ENCODE measurements around the gene SLC49A3. TPM values are rescaled to one million over a fixed set of nuclear protein-coding genes. Genes with fewer than 3 reads are reported as not detected.

Gene SLC49A3
- polyA plus RNA-seq, 1 donor (not counting 4 experiments of a cell fraction or from before 2014, with no cell fraction given), result 0.04 TPM

DNA sequence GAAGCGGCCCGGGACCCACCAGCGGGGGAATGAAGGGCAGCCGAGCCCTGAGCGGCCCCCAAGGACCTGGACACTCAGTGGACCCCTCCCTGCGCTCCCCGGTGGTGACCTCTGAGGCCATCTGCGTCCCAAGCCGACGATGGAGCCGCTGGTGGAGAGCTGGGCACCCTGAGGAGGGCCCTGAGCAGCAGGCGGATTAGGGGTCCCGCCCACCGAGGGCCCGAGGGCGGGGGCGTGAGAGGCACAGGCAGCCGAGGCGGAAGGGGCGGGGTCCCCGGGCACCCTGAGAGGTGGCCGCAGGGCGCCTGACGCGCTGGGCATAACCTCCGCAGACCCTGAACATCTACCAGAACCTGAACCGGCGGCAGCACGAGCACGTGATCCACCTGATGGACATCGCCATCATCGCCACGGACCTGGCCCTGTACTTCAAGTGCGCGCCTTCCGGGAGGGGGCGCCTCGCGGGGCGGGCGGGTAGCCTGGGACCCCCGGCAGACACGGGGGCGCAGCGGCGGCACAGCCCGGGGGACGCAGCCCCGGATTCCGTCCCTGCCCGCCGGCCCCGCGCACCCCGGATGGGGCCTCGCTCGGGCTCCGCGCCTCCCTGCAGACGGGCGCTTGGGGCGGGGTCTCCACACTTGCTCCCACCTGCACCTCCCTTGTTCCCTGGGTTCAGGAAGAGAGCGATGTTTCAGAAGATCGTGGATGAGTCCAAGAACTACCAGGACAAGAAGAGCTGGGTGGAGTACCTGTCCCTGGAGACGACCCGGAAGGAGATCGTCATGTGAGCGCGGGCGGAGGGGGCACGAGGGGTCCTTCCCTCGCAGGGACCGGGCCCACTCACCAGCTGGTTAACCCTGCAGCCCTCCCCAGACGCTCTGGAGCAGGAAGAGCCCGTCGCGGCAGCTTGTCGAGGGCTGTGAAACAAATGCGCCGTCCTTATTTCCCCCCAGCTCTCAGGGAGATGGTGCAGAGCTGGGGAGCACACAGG, 25.2 kb downstream of the SLC49A3 start:
- peaks cover 18% of the 10 kb centered on the region for H3K27me3 ChIP-seq (ENCODE audit: control insufficient read depth, extremely low read depth, insufficient read depth, low read length)
- H3K27ac ChIP-seq (ENCODE audit: control insufficient read depth, insufficient read depth, low read length), result no peak overlapping the region

DNA sequence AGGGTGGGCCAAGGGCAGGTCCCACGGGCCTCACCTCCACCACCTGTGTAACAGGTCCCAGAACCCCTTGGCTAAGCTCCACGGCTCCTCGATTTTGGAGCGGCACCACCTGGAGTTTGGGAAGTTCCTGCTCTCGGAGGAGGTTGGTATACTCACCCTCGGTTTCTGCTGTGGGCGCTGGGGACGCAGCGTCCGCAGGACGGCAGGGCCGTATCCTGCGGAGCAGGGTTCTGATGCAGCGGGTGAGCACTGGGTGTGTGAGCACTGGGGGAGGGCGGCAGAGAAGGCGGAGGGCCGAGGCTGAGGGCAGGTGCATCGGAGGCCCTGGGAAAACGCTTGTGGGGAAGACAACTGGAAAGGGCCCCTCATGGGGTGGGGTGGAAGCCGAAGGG, 25.9 kb downstream of the SLC49A3 start:
- dilution Hi-C loops (cut with MboI; ENCODE audit: extremely low pct_ligation_motif_present, low sequenced_read_pairs), result no loop called here
- Histone ChIP-seq H3K27me3 (ENCODE audit: control insufficient read depth, extremely low read depth, insufficient read depth, low read length) (peaks cover 18% of the 10 kb centered on the region), H3K79me2 (ENCODE audit: control insufficient read depth, insufficient read depth, low read length) (no peaks in the 10 kb centered on the region), H3K4me2 (ENCODE audit: control insufficient read depth, extremely low read depth, insufficient read depth, low read depth, low read length) (peak overlapping the region; percentile 22), H2AFZ (ENCODE audit: control insufficient read depth, low read length) (no peak overlapping the region), H3K9ac (ENCODE audit: control insufficient read depth, extremely low read depth, insufficient read depth, low read length) (no peak overlapping the region), H3K27ac (ENCODE audit: control insufficient read depth, insufficient read depth, low read length) (no peak overlapping the region), H4K20me1 (ENCODE audit: control insufficient read depth, extremely low read depth, insufficient read depth, low read length) (no peaks in the 10 kb centered on the region), H3K9me3 (ENCODE audit: control insufficient read depth, low read depth, low read length) (peaks cover 3% of the 10 kb centered on the region), H3K9me1 (ENCODE audit: control insufficient read depth, extremely low read depth, insufficient read depth, low read length) (no peaks in the 10 kb centered on the region), H3K36me3 (ENCODE audit: control insufficient read depth in 2 of 2, extremely low read depth in 1 of 2, insufficient read depth in 2 of 2, low read length in 2 of 2) (no peaks in the 10 kb centered on the region), H3K4me3 (ENCODE audit: control insufficient read depth in 2 of 3, extremely low read depth in 1 of 3, insufficient read depth in 2 of 3, low read depth in 1 of 3, low read length in 3 of 3) (no peak overlapping the region), H3K4me1 (ENCODE audit: control insufficient read depth, extremely low read depth, insufficient read depth, low read length) (no peaks in the 10 kb centered on the region)
- no peak for DNase-seq (ENCODE audit: low read depth, low spot score)
- FAIRE-seq, result no peak
- TF ChIP-seq EZH2 (IDR thresholded peaks at IDR 0.05; ENCODE audit: low read length) (no peak), CTCF (optimal IDR thresholded peaks at IDR 0.05 in 1 of 3, IDR thresholded peaks at IDR 0.05 in 1 of 3, conservative IDR thresholded peaks at IDR 0.05 in 1 of 3; ENCODE audit: extremely low read depth in 1 of 3, insufficient read depth in 2 of 3, low read length in 3 of 3) (no peak)

More for the DNA sequence above, 25.2 kb downstream of the SLC49A3 start:
- DNase-seq (ENCODE audit: low read depth, low spot score) (no peak), FAIRE-seq (no peak)
- H3K9ac ChIP-seq (ENCODE audit: control insufficient read depth, extremely low read depth, insufficient read depth, low read length), result no peak overlapping the region
- peak overlapping the region; percentile 22 for H3K4me2 ChIP-seq (ENCODE audit: control insufficient read depth, extremely low read depth, insufficient read depth, low read depth, low read length)
- TF ChIP-seq EZH2 (IDR thresholded peaks at IDR 0.05; ENCODE audit: low read length), result peak; percentile 57
- TF ChIP-seq CTCF (optimal IDR thresholded peaks at IDR 0.05 in 1 of 3, IDR thresholded peaks at IDR 0.05 in 1 of 3, conservative IDR thresholded peaks at IDR 0.05 in 1 of 3; ENCODE audit: extremely low read depth in 1 of 3, insufficient read depth in 2 of 3, low read length in 3 of 3), result no peak
- peaks cover 3% of the 10 kb centered on the region for H3K9me3 ChIP-seq (ENCODE audit: control insufficient read depth, low read depth, low read length)
- no peak overlapping the region for H3K4me3 ChIP-seq (ENCODE audit: control insufficient read depth in 2 of 3, extremely low read depth in 1 of 3, insufficient read depth in 2 of 3, low read depth in 1 of 3, low read length in 3 of 3)
- H3K36me3 ChIP-seq (ENCODE audit: control insufficient read depth in 2 of 2, extremely low read depth in 1 of 2, insufficient read depth in 2 of 2, low read length in 2 of 2), result no peaks in the 10 kb centered on the region
- peak overlapping the region; percentile 22 for H2AFZ ChIP-seq (ENCODE audit: control insufficient read depth, low read length)
- H3K79me2 ChIP-seq (ENCODE audit: control insufficient read depth, insufficient read depth, low read length), result no peaks in the 10 kb centered on the region
- dilution Hi-C loops (cut with MboI; ENCODE audit: extremely low pct_ligation_motif_present, low sequenced_read_pairs), result no loop called here
- no peaks in the 10 kb centered on the region for H4K20me1 ChIP-seq (ENCODE audit: control insufficient read depth, extremely low read depth, insufficient read depth, low read length)
- H3K9me1 ChIP-seq (ENCODE audit: control insufficient read depth, extremely low read depth, insufficient read depth, low read length), result no peaks in the 10 kb centered on the region
- H3K4me1 ChIP-seq (ENCODE audit: control insufficient read depth, extremely low read depth, insufficient read depth, low read length), result no peaks in the 10 kb centered on the region
